ENCODE measurements around the gene RALGAPA2.

GRCh38 chr20:20611167-20611566 is 101.3 kb downstream of the RALGAPA2 start:
- TF ChIP-seq CTCF (conservative IDR thresholded peaks at IDR 0.05 in 1 of 2, IDR thresholded peaks at IDR 0.05 in 1 of 2; ENCODE audit: low read depth in 1 of 2, low read length in 2 of 2) (no peak), EZH2 (IDR thresholded peaks at IDR 0.05; ENCODE audit: low read length, missing control alignments) (no peak)
